Right cardiac atrium (tissue), 5 donors: ENCODE results near the gene CDCP2. TPM values are rescaled to one million over a fixed set of nuclear protein-coding genes. Genes with fewer than 3 reads are reported as not detected.

Experiments used
- ATAC-seq, 2 donors: fragments of 200-7000 bp; cut with Tn5 transposase; one replicate each; pipeline versions ENCODE4 v1.8.0 to v1.9.1; 2020; ENCODE audit warnings: moderate library complexity in 2 of 2, mild to moderate bottlenecking in 1 of 2
- DNase-seq, 3 donors: peaks; one replicate each; pipeline ENCODE4 v3.0.0-alpha.2; 2020
- H3K27ac ChIP-seq: one replicate; pipeline ENCODE4 v1.5.1; 2013; ENCODE audit warnings: mild to moderate bottlenecking, low read length, control low read depth, moderate library complexity
- H3K27me3 ChIP-seq: one replicate; pipeline ENCODE4 v1.6.1; 2013; ENCODE audit not compliant: control insufficient read depth, insufficient read depth
- H3K4me1 ChIP-seq: one replicate; pipeline ENCODE4 v1.6.1; 2013; ENCODE audit warnings: low read length; ENCODE audit not compliant: control insufficient read depth, insufficient read depth
- H3K4me3 ChIP-seq: one replicate; pipeline ENCODE4 v1.5.1; 2013; ENCODE audit warnings: low read length, control low read depth
- H3K9me3 ChIP-seq: one replicate; pipeline ENCODE4 v1.6.1; 2013; ENCODE audit warnings: low read length; ENCODE audit not compliant: control insufficient read depth
- WGBS: extraction: QIAGEN DNeasy Blood & Tissue Kit; methylation state at CpG from one replicate; pipeline ENCODE4 v1.1.7; 2013; 5-methylcytosine and 5-hydroxymethylcytosine counted together
- intact Hi-C, 4 donors: fragments of 100-400 bp; cut with DNase I; formaldehyde crosslinking; loops; one replicate each; pipeline versions ENCODE4 v1.11.0 to v1.14.0; 2022 to 2023
- polyA plus RNA-seq: library from polyadenylated mRNA; stranded (reverse); fragments of 200-250 nt; gene quantifications from one replicate; pipeline ENCODE4 v1.2.3, GENCODE V29; 2013
- total RNA-seq, 4 donors: library from RNA; stranded (reverse); fragmentation: NEBNext Ultra II Directional; extraction: Animal tissue kit (Norgen Biotek cat#: 25700); gene quantifications; one replicate each; pipeline ENCODE4 v1.2.1, GENCODE V29; 2021
- donor health status: healthy with polysubstance abuse.
- donor health status: DM: no; HTN: yes; CAD: no.
- donor health status: DM: no; HTN: no; CAD: no.
- donor health status: DM: no; HTN: yes; CAD: no; lungs with severe emphysema.
- donor health status: DM: yes; HTN: yes; CAD: no.

CDCP2 gene
- total and polyA plus RNA-seq, 5 donors: not detected

- DNase-seq: no peak
Measured at GRCh38 chr1:54178296-54179070, 25.7 kb upstream of the CDCP2 start.

GRCh38 chr1:54177726-54178125 is 24.9 kb upstream of the CDCP2 start:
- Histone ChIP-seq H3K4me3 (no peak overlapping the region), H3K27me3 (no peaks in the 10 kb centered on the region), H3K27ac (no peak overlapping the region), H3K9me3 (no peaks in the 10 kb centered on the region), H3K4me1 (no peaks in the 10 kb centered on the region)
- 91% methylated on average over 8 of the region's 8 CpGs for WGBS
- DNase-seq: no peak
- intact Hi-C loops: no loop called here
- ATAC-seq: no peak

More at GRCh38 chr1:54178296-54179070, 25.7 kb upstream of the CDCP2 start:
- Histone ChIP-seq H3K4me3 (no peak overlapping the region), H3K27me3 (no peaks in the 10 kb centered on the region), H3K4me1 (no peaks in the 10 kb centered on the region), H3K9me3 (no peaks in the 10 kb centered on the region), H3K27ac (no peak overlapping the region)
- no peak for ATAC-seq
- 80% methylated on average over 9 of the region's 9 CpGs for WGBS
- intact Hi-C loops: no loop called here

GRCh38 chr1:54176621-54177327 is 24.0 kb upstream of the CDCP2 start:
- no peak for DNase-seq
- 89% methylated on average over 6 of the region's 6 CpGs for WGBS
- Histone ChIP-seq H3K4me3 (no peak overlapping the region), H3K27ac (no peak overlapping the region), H3K27me3 (no peaks in the 10 kb centered on the region), H3K4me1 (no peaks in the 10 kb centered on the region), H3K9me3 (no peaks in the 10 kb centered on the region)
- intact Hi-C loops: no loop called here
- no peak for ATAC-seq

GRCh38 chr1:54174106-54174505 is 21.3 kb upstream of the CDCP2 start:
- intact Hi-C loops: no loop called here
- WGBS: 89% methylated on average over 4 of the region's 4 CpGs
- DNase-seq (no peak), ATAC-seq (no peak)
- Histone ChIP-seq H3K27me3 (no peaks in the 10 kb centered on the region), H3K27ac (no peak overlapping the region), H3K4me3 (no peak overlapping the region), H3K9me3 (no peaks in the 10 kb centered on the region), H3K4me1 (no peaks in the 10 kb centered on the region)

- no peaks in the 10 kb centered on the region for H3K9me3 ChIP-seq
- H3K4me3 ChIP-seq: no peak overlapping the region
- H3K4me1 ChIP-seq: no peaks in the 10 kb centered on the region
- WGBS: 74% methylated on average over 9 of the region's 9 CpGs
- peak in 1 of 2 donors; percentile 26 for ATAC-seq
- DNase-seq: no peak
- no peaks in the 10 kb centered on the region for H3K27me3 ChIP-seq
- H3K27ac ChIP-seq: no peak overlapping the region
- intact Hi-C loops: no loop called here
Measured at GRCh38 chr1:54173681-54174080, 20.9 kb upstream of the CDCP2 start.

- intact Hi-C loops: no loop called here
- DNase-seq (no peak), ATAC-seq (peak in 1 of 2 donors; percentile 37)
- Histone ChIP-seq H3K4me1 (no peaks in the 10 kb centered on the region), H3K27ac (no peak overlapping the region), H3K4me3 (no peak overlapping the region), H3K27me3 (no peaks in the 10 kb centered on the region), H3K9me3 (no peaks in the 10 kb centered on the region)
- WGBS: 71% methylated on average over 10 of the region's 10 CpGs
Measured at GRCh38 chr1:54172614-54173599, 20.1 kb upstream of the CDCP2 start.

GRCh38 chr1:54171606-54172005 is 18.8 kb upstream of the CDCP2 start:
- 89% methylated on average over 8 of the region's 8 CpGs for WGBS
- no peak for ATAC-seq

GRCh38 chr1:54171016-54171415 is 18.2 kb upstream of the CDCP2 start:
- Histone ChIP-seq H3K27me3 (no peaks in the 10 kb centered on the region), H3K4me3 (no peak overlapping the region), H3K4me1 (no peaks in the 10 kb centered on the region), H3K9me3 (no peaks in the 10 kb centered on the region), H3K27ac (no peak overlapping the region)
- ATAC-seq: no peak
- intact Hi-C loops: no loop called here
- DNase-seq: no peak
- 83% methylated on average over 8 of the region's 8 CpGs for WGBS

More at GRCh38 chr1:54171606-54172005, 18.8 kb upstream of the CDCP2 start:
- Histone ChIP-seq H3K9me3 (no peaks in the 10 kb centered on the region), H3K27ac (no peak overlapping the region), H3K4me3 (no peak overlapping the region), H3K27me3 (no peaks in the 10 kb centered on the region), H3K4me1 (no peaks in the 10 kb centered on the region)
- intact Hi-C loops: no loop called here
- DNase-seq: no peak

- H3K27me3 ChIP-seq: no peaks in the 10 kb centered on the region
- no peak overlapping the region for H3K4me3 ChIP-seq
- no peaks in the 10 kb centered on the region for H3K4me1 ChIP-seq
- no peak for DNase-seq
- H3K9me3 ChIP-seq: no peaks in the 10 kb centered on the region
- ATAC-seq: no peak
- intact Hi-C loops: no loop called here
- WGBS: 77% methylated on average over 3 of the region's 3 CpGs
- H3K27ac ChIP-seq: no peak overlapping the region
Measured at GRCh38 chr1:54169068-54169467, 16.3 kb upstream of the CDCP2 start.

- Histone ChIP-seq H3K27ac (no peak overlapping the region), H3K4me1 (no peaks in the 10 kb centered on the region), H3K9me3 (no peaks in the 10 kb centered on the region), H3K4me3 (no peak overlapping the region), H3K27me3 (no peaks in the 10 kb centered on the region)
- WGBS: 80% methylated on average over 8 of the region's 8 CpGs
- ATAC-seq: no peak
- DNase-seq: no peak
- intact Hi-C loops: no loop called here
Measured at GRCh38 chr1:54168206-54168965, 15.6 kb upstream of the CDCP2 start.
